Measurements from ENCODE around the gene DNER.
"Not testable (repeated sequence)": the region's sequence is repeated elsewhere in the genome, so short reads cannot be mapped to it uniquely, and the experiment has no call there.

DNER gene

GRCh38 chr2:229511524-229511923 lies 202.8 kb downstream of the DNER start:
- TF ChIP-seq CTCF (IDR thresholded peaks at IDR 0.05; ENCODE audit: extremely low read depth, insufficient read depth, missing control alignments), result no peak
- in situ Hi-C loops (cut with MboI; ENCODE audit: low pct_unique_long_range_greater_than_20kb, low sequenced_read_pairs, unreplicated experiment), result no loop called here
- DNase-seq (ENCODE audit: low spot score), result no peak

GRCh38 chr2:229506699-229507098 lies 207.7 kb downstream of the DNER start:
- DNase-seq (ENCODE audit: low spot score); in situ Hi-C loops (cut with MboI; ENCODE audit: low pct_unique_long_range_greater_than_20kb, low sequenced_read_pairs, unreplicated experiment): not testable (repeated sequence)

- no peak for DNase-seq (ENCODE audit: low spot score)
- TF ChIP-seq CTCF (IDR thresholded peaks at IDR 0.05; ENCODE audit: extremely low read depth, insufficient read depth, missing control alignments), result no peak
- in situ Hi-C loops (cut with MboI; ENCODE audit: low pct_unique_long_range_greater_than_20kb, low sequenced_read_pairs, unreplicated experiment), result no loop called here
Observed at GRCh38 chr2:229501051-229501794, 213.1 kb downstream of the DNER start.

- in situ Hi-C loops (cut with MboI; ENCODE audit: low pct_unique_long_range_greater_than_20kb, low sequenced_read_pairs, unreplicated experiment), result no loop called here
- no peak for DNase-seq (ENCODE audit: low spot score)
- TF ChIP-seq CTCF (IDR thresholded peaks at IDR 0.05; ENCODE audit: extremely low read depth, insufficient read depth, missing control alignments), result no peak
Observed at GRCh38 chr2:229492034-229492433, 222.3 kb downstream of the DNER start.

- TF ChIP-seq CTCF (IDR thresholded peaks at IDR 0.05; ENCODE audit: extremely low read depth, insufficient read depth, missing control alignments), result no peak
- no peak for DNase-seq (ENCODE audit: low spot score)
- in situ Hi-C loops (cut with MboI; ENCODE audit: low pct_unique_long_range_greater_than_20kb, low sequenced_read_pairs, unreplicated experiment), result no loop called here
Observed at GRCh38 chr2:229490167-229490566, 224.2 kb downstream of the DNER start.

DNA sequence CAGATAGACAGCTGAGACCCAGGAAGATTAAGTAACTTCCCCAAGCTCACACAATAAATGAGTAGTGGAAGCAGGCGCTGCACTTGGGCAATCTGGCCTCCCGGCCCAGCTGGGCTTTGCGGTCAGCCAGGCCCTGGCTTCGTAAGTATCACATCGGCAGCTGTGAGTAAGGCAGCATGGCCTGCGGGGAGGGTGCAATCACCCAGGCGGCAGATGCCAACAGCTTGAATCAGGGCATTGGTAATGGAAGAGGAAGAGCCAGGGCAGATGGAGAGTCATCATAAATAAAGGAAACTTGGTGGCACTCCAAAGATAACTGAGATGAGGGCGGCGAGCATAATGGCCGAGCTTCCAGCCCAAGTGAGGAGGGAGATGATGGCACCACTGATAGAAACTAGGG lies 225.3 kb downstream of the DNER start:
- TF ChIP-seq CTCF (IDR thresholded peaks at IDR 0.05; ENCODE audit: extremely low read depth, insufficient read depth, missing control alignments), result no peak
- in situ Hi-C loops (cut with MboI; ENCODE audit: low pct_unique_long_range_greater_than_20kb, low sequenced_read_pairs, unreplicated experiment), result no loop called here
- no peak for DNase-seq (ENCODE audit: low spot score)

GRCh38 chr2:229488232-229488631 lies 226.1 kb downstream of the DNER start:
- in situ Hi-C loops (cut with MboI; ENCODE audit: low pct_unique_long_range_greater_than_20kb, low sequenced_read_pairs, unreplicated experiment), result no loop called here
- DNase-seq (ENCODE audit: low spot score), result no peak

More at GRCh38 chr2:229488232-229488631, 226.1 kb downstream of the DNER start:
- TF ChIP-seq CTCF (IDR thresholded peaks at IDR 0.05; ENCODE audit: extremely low read depth, insufficient read depth, missing control alignments), result no peak

Data from GM13977 (cell line).